T-helper 2 cell treated with Interferon-gamma antibody and Interleukin-4, amounts not matched to agents 5 μg/mL and 100 μg/mL, for 36 hours (primary cell): ENCODE results near the gene NPHP4.
"Not testable (repeated sequence)": the region's sequence is repeated elsewhere in the genome, so short reads cannot be mapped to it uniquely, and the experiment has no call there.

ENCODE experiments used
- DNase-seq: peaks from one replicate; pipeline ENCODE4 v3.0.0; 2021; ENCODE audit warnings: low spot score
- H3K27ac Mint-ChIP-seq: one replicate; pipeline ENCODE4 v1.8.0; 2021; ENCODE audit warnings: mild to moderate bottlenecking, mixed read lengths
- H3K27me3 Mint-ChIP-seq: one replicate; pipeline ENCODE4 v1.8.0; 2021; ENCODE audit warnings: low read depth, mixed read lengths
- H3K36me3 Mint-ChIP-seq: one replicate; pipeline ENCODE4 v1.8.0; 2021; ENCODE audit warnings: low read depth, mixed read lengths
- H3K4me1 Mint-ChIP-seq: one replicate; pipeline ENCODE4 v1.8.0; 2021; ENCODE audit warnings: low read depth, mixed read lengths
- H3K4me3 Mint-ChIP-seq: one replicate; pipeline ENCODE4 v1.8.0; 2022; ENCODE audit warnings: mild to moderate bottlenecking, moderate library complexity, mixed read lengths
- H3K9me3 Mint-ChIP-seq: one replicate; pipeline ENCODE4 v1.8.0; 2021; ENCODE audit warnings: mixed read lengths

NPHP4 gene

GRCh38 chr1:5907386-5907785 is 84.8 kb downstream of the NPHP4 start:
- peaks cover 6% of the 10 kb centered on the region for H3K36me3 Mint-ChIP-seq
- DNase-seq = no peak
- H3K27me3 Mint-ChIP-seq = no peaks in the 10 kb centered on the region
- H3K9me3 Mint-ChIP-seq = no peaks in the 10 kb centered on the region
- no peak overlapping the region for H3K4me3 Mint-ChIP-seq
- H3K27ac Mint-ChIP-seq = no peak overlapping the region
- peaks cover under 1% of the 10 kb centered on the region for H3K4me1 Mint-ChIP-seq

- Mint-ChIP-seq H3K36me3 (peaks cover 7% of the 10 kb centered on the region), H3K27me3 (no peaks in the 10 kb centered on the region), H3K27ac (no peak overlapping the region), H3K4me1 (peaks cover 4% of the 10 kb centered on the region), H3K4me3 (no peak overlapping the region), H3K9me3 (no peaks in the 10 kb centered on the region)
- no peak for DNase-seq
Measured at GRCh38 chr1:5906966-5907365, 85.3 kb downstream of the NPHP4 start.

- no peaks in the 10 kb centered on the region for H3K9me3 Mint-ChIP-seq
- peaks cover 4% of the 10 kb centered on the region for H3K4me1 Mint-ChIP-seq
Measured at GRCh38 chr1:5906116-5906515, 86.1 kb downstream of the NPHP4 start.

GRCh38 chr1:5905436-5905835 is 86.8 kb downstream of the NPHP4 start:
- Mint-ChIP-seq H3K4me1 (peaks cover 4% of the 10 kb centered on the region), H3K4me3 (no peak overlapping the region), H3K27ac (no peak overlapping the region), H3K9me3 (no peaks in the 10 kb centered on the region), H3K36me3 (peaks cover 8% of the 10 kb centered on the region), H3K27me3 (no peaks in the 10 kb centered on the region)
- DNase-seq = no peak

More at GRCh38 chr1:5906116-5906515, 86.1 kb downstream of the NPHP4 start:
- Mint-ChIP-seq H3K27me3 (no peaks in the 10 kb centered on the region), H3K36me3 (peaks cover 8% of the 10 kb centered on the region), H3K4me3 (no peak overlapping the region), H3K27ac (no peak overlapping the region)
- DNase-seq = no peak

GRCh38 chr1:5904551-5904950 is 87.7 kb downstream of the NPHP4 start:
- H3K27ac Mint-ChIP-seq = no peak overlapping the region
- peaks cover 4% of the 10 kb centered on the region for H3K4me1 Mint-ChIP-seq
- H3K4me3 Mint-ChIP-seq = no peak overlapping the region
- no peak for DNase-seq
- peaks cover 12% of the 10 kb centered on the region for H3K36me3 Mint-ChIP-seq
- H3K9me3 Mint-ChIP-seq = no peaks in the 10 kb centered on the region
- H3K27me3 Mint-ChIP-seq = no peaks in the 10 kb centered on the region

GRCh38 chr1:5903680-5904079 is 88.5 kb downstream of the NPHP4 start:
- DNase-seq = no peak
- H3K27ac Mint-ChIP-seq = no peak overlapping the region
- H3K36me3 Mint-ChIP-seq = peaks cover 12% of the 10 kb centered on the region
- no peaks in the 10 kb centered on the region for H3K9me3 Mint-ChIP-seq
- peaks cover 4% of the 10 kb centered on the region for H3K4me1 Mint-ChIP-seq
- no peak overlapping the region for H3K4me3 Mint-ChIP-seq
- no peaks in the 10 kb centered on the region for H3K27me3 Mint-ChIP-seq

- H3K4me3 Mint-ChIP-seq = no peak overlapping the region
- peaks cover 4% of the 10 kb centered on the region for H3K4me1 Mint-ChIP-seq
- DNase-seq = no peak
- H3K27ac Mint-ChIP-seq = no peak overlapping the region
- H3K27me3 Mint-ChIP-seq = no peaks in the 10 kb centered on the region
- peaks cover 12% of the 10 kb centered on the region for H3K36me3 Mint-ChIP-seq
- H3K9me3 Mint-ChIP-seq = no peaks in the 10 kb centered on the region
Measured at GRCh38 chr1:5903031-5903430, 89.2 kb downstream of the NPHP4 start.

GRCh38 chr1:5901841-5902240 is 90.4 kb downstream of the NPHP4 start:
- no peak overlapping the region for H3K27ac Mint-ChIP-seq
- no peaks in the 10 kb centered on the region for H3K9me3 Mint-ChIP-seq
- H3K36me3 Mint-ChIP-seq = peaks cover 12% of the 10 kb centered on the region
- H3K4me1 Mint-ChIP-seq = peaks cover 4% of the 10 kb centered on the region
- H3K27me3 Mint-ChIP-seq = no peaks in the 10 kb centered on the region
- no peak for DNase-seq
- H3K4me3 Mint-ChIP-seq = no peak overlapping the region

GRCh38 chr1:5901150-5901549 is 91.1 kb downstream of the NPHP4 start:
- peaks cover 12% of the 10 kb centered on the region for H3K36me3 Mint-ChIP-seq
- no peak for DNase-seq
- H3K9me3 Mint-ChIP-seq = no peaks in the 10 kb centered on the region
- peaks cover 4% of the 10 kb centered on the region for H3K4me1 Mint-ChIP-seq
- no peak overlapping the region for H3K27ac Mint-ChIP-seq
- no peak overlapping the region for H3K4me3 Mint-ChIP-seq
- no peaks in the 10 kb centered on the region for H3K27me3 Mint-ChIP-seq

- Mint-ChIP-seq H3K4me3 (no peak overlapping the region), H3K27ac (no peak overlapping the region), H3K27me3 (no peaks in the 10 kb centered on the region), H3K36me3 (peaks cover 14% of the 10 kb centered on the region), H3K4me1 (peaks cover 4% of the 10 kb centered on the region), H3K9me3 (no peaks in the 10 kb centered on the region)
- no peak for DNase-seq
Measured at GRCh38 chr1:5898266-5898665, 94.0 kb downstream of the NPHP4 start.

GRCh38 chr1:5896706-5897660 is 95.2 kb downstream of the NPHP4 start:
- Mint-ChIP-seq H3K9me3 (no peaks in the 10 kb centered on the region), H3K27ac (no peak overlapping the region), H3K4me3 (no peak overlapping the region), H3K4me1 (no peaks in the 10 kb centered on the region), H3K36me3 (peaks cover 10% of the 10 kb centered on the region), H3K27me3 (no peaks in the 10 kb centered on the region)
- DNase-seq = no peak

- H3K4me1 Mint-ChIP-seq = no peaks in the 10 kb centered on the region
- peaks cover 9% of the 10 kb centered on the region for H3K36me3 Mint-ChIP-seq
- no peaks in the 10 kb centered on the region for H3K27me3 Mint-ChIP-seq
- H3K9me3 Mint-ChIP-seq = no peaks in the 10 kb centered on the region
- no peak overlapping the region for H3K27ac Mint-ChIP-seq
- no peak overlapping the region for H3K4me3 Mint-ChIP-seq
- DNase-seq = no peak
Measured at GRCh38 chr1:5895446-5896406, 96.5 kb downstream of the NPHP4 start.

- not testable (repeated sequence) for DNase-seq, H3K4me3 Mint-ChIP-seq, H3K4me1 Mint-ChIP-seq, H3K36me3 Mint-ChIP-seq, H3K9me3 Mint-ChIP-seq, H3K27ac Mint-ChIP-seq, H3K27me3 Mint-ChIP-seq
Measured at GRCh38 chr1:5893699-5894278, 98.4 kb downstream of the NPHP4 start.

- DNase-seq = no peak
Measured at GRCh38 chr1:5892329-5892728, 99.9 kb downstream of the NPHP4 start.

More at GRCh38 chr1:5892329-5892728, 99.9 kb downstream of the NPHP4 start:
- H3K36me3 Mint-ChIP-seq = peaks cover 6% of the 10 kb centered on the region
- H3K4me3 Mint-ChIP-seq = no peak overlapping the region
- no peaks in the 10 kb centered on the region for H3K27me3 Mint-ChIP-seq
- H3K27ac Mint-ChIP-seq = no peak overlapping the region
- H3K4me1 Mint-ChIP-seq = no peaks in the 10 kb centered on the region
- H3K9me3 Mint-ChIP-seq = no peaks in the 10 kb centered on the region
